H1 (cell line): Measurements from ENCODE around the gene SEMA3B. TPM values are rescaled to one million over a fixed set of nuclear protein-coding genes. Genes with fewer than 3 reads are reported as not detected.

Source experiments
- CTCF ChIA-PET: fragments of 300-600 bp; sonication (Branson Sonifier 250); formaldehyde crosslinking; loops from one replicate; lab custom pipeline; 2021; ENCODE audit not compliant: partially characterized antibody; lab: Charles Lee
- POLR2A ChIA-PET: fragments of 300-600 bp; sonication (Branson Sonifier 250); formaldehyde crosslinking; loops from one replicate; lab custom pipeline; 2021; ENCODE audit warnings: inconsistent platforms; ENCODE audit not compliant: partially characterized antibody; lab: Charles Lee
- DNase-seq, 2 experiments: peaks; one replicate each; pipeline versions ENCODE4 v3.0.0 to v3.0.0-alpha.2; 2010 to 2022; ENCODE audit warnings: low spot score in 2 of 2, low read depth in 1 of 2, mixed read lengths in 1 of 2
- FAIRE-seq: peaks from 2 replicates; lab custom pipeline; 2011; peaks lifted over from hg19 to GRCh38; lab: Jason Lieb, UNC
- H2AFZ ChIP-seq: 2 replicates; pipeline ENCODE4 v1.8.1; 2012; ENCODE audit warnings: low read length, inconsistent platforms
- H2AK5ac ChIP-seq: 2 replicates; pipeline ENCODE4 v1.6.1; 2013; ENCODE audit warnings: low read depth, low read length
- H2BK120ac ChIP-seq: replicated peaks from 2 replicates; pipeline ENCODE3; 2013; ENCODE audit warnings: low read depth, low read length, inconsistent platforms
- H2BK12ac ChIP-seq: 2 replicates; pipeline ENCODE4 v1.6.1; 2013; ENCODE audit warnings: low read depth, low read length
- H2BK15ac ChIP-seq: 2 replicates; pipeline ENCODE4 v1.6.1; 2013; ENCODE audit warnings: low read length
- H2BK20ac ChIP-seq: 2 replicates; pipeline ENCODE4 v1.6.1; 2013; ENCODE audit warnings: low read length
- H2BK5ac ChIP-seq: 2 replicates; pipeline ENCODE4 v1.6.1; 2013; ENCODE audit warnings: low read depth, low read length
- H3K14ac ChIP-seq: 2 replicates; pipeline ENCODE4 v1.6.1; 2013; ENCODE audit warnings: inconsistent platforms; ENCODE audit not compliant: insufficient read length
- H3K18ac ChIP-seq: 2 replicates; pipeline ENCODE4 v1.6.1; 2013; ENCODE audit warnings: low read length; ENCODE audit errors: extremely low read depth
- H3K23ac ChIP-seq: 2 replicates; pipeline ENCODE4 v1.6.1; 2013; ENCODE audit warnings: inconsistent platforms; ENCODE audit not compliant: insufficient read length
- H3K23me2 ChIP-seq: 2 replicates; pipeline ENCODE4 v1.6.1; 2013; ENCODE audit warnings: low read depth, low read length
- H3K27ac ChIP-seq: 2 replicates; pipeline ENCODE4 v1.6.1; 2011; ENCODE audit warnings: low read depth, low read length, inconsistent platforms
- H3K27me3 ChIP-seq, 4 experiments: replicated peaks in 1 of 4; 1 replicate in 1 of 4; 2 replicates in 3 of 4; pipeline versions ENCODE4 v1.6.1 to v1.8.1; 2011 to 2013; ENCODE audit warnings: low read length in 3 of 4, mild to moderate bottlenecking in 3 of 4, inconsistent platforms in 2 of 4, mixed read lengths in 2 of 4, moderate library complexity in 1 of 4; ENCODE audit not compliant: control insufficient read depth in 3 of 4, insufficient read depth in 3 of 4; ENCODE audit errors: extremely low read depth in 1 of 4
- H3K36me3 ChIP-seq, 4 experiments: 2 replicates each; pipeline versions ENCODE4 v1.6.1 to v1.8.1; 2011 to 2013; ENCODE audit warnings: mild to moderate bottlenecking in 4 of 4, low read length in 3 of 4, moderate library complexity in 2 of 4, control low read depth in 1 of 4, inconsistent platforms in 1 of 4; ENCODE audit not compliant: insufficient read depth in 4 of 4, control insufficient read depth in 2 of 4
- H3K4ac ChIP-seq: replicated peaks from 2 replicates; pipeline ENCODE3; 2013; ENCODE audit warnings: low read length, low read depth, mixed read lengths, inconsistent platforms; ENCODE audit not compliant: insufficient read length
- H3K4me1 ChIP-seq, 4 experiments: replicated peaks in 1 of 4; 1 replicate in 1 of 4; 2 replicates in 3 of 4; pipeline versions ENCODE4 v1.6.1 to v1.8.1; 2011 to 2013; ENCODE audit warnings: low read length in 3 of 4, inconsistent platforms in 2 of 4, mixed read lengths in 1 of 4; ENCODE audit not compliant: insufficient read depth in 4 of 4, control insufficient read depth in 3 of 4
- H3K4me2 ChIP-seq, 2 experiments: 2 replicates each; pipeline versions ENCODE4 v1.6.1 to v1.8.1; 2011 to 2013; ENCODE audit warnings: low read depth in 2 of 2, low read length in 2 of 2, control low read depth in 1 of 2, inconsistent platforms in 1 of 2, mild to moderate bottlenecking in 1 of 2; ENCODE audit not compliant: insufficient read depth in 1 of 2
- H3K4me3 ChIP-seq, 4 experiments: fragments of 200-600, 300-600 bp in 1 of 4; sonication (generic), shearing (Covaris generic), sonication (Bioruptor Twin) in 1 of 4; 2 replicates each; pipeline versions ENCODE4 v1.5.1 to v1.8.1; 2011 to 2016; ENCODE audit warnings: low read length in 4 of 4, low read depth in 3 of 4, control low read depth in 2 of 4, inconsistent platforms in 2 of 4, mild to moderate bottlenecking in 2 of 4, mixed read lengths in 1 of 4, moderate library complexity in 1 of 4; ENCODE audit not compliant: insufficient read depth in 2 of 4; ENCODE audit errors: extremely low read depth in 1 of 4
- H3K56ac ChIP-seq: replicated peaks from 2 replicates; pipeline ENCODE3; 2013; ENCODE audit warnings: low read depth, mild to moderate bottlenecking, mixed read lengths, low read length, inconsistent platforms; ENCODE audit not compliant: insufficient read length
- H3K79me1 ChIP-seq: 2 replicates; pipeline ENCODE4 v1.6.1; 2013; ENCODE audit warnings: low read depth, low read length, control low read depth
- H3K79me2 ChIP-seq, 2 experiments: 2 replicates each; pipeline versions ENCODE4 v1.6.1 to v1.8.1; 2012 to 2013; ENCODE audit warnings: low read length in 2 of 2, mild to moderate bottlenecking in 2 of 2, inconsistent platforms in 1 of 2; ENCODE audit not compliant: insufficient read depth in 2 of 2, control insufficient read depth in 1 of 2
- H3K9ac ChIP-seq, 4 experiments: replicated peaks in 1 of 4; 1 replicate in 1 of 4; 2 replicates in 3 of 4; pipeline versions ENCODE4 v1.6.1 to v1.8.1; 2011 to 2013; ENCODE audit warnings: low read depth in 3 of 4, low read length in 3 of 4, control low read depth in 2 of 4, mild to moderate bottlenecking in 2 of 4, moderate library complexity in 2 of 4, inconsistent platforms in 1 of 4; ENCODE audit errors: extremely low read depth in 1 of 4
- H3K9me3 ChIP-seq, 2 experiments: 2 replicates each; pipeline versions ENCODE4 v1.6.1 to v1.8.1; 2012 to 2013; ENCODE audit warnings: mild to moderate bottlenecking in 2 of 2, moderate library complexity in 2 of 2, control low read depth in 1 of 2, inconsistent platforms in 1 of 2, low read depth in 1 of 2, low read length in 1 of 2, mixed read lengths in 1 of 2; ENCODE audit not compliant: insufficient read depth in 2 of 2
- H4K20me1 ChIP-seq, 2 experiments: replicated peaks in 1 of 2; 2 replicates each; pipeline versions ENCODE3 to v1.8.1; 2011 to 2013; ENCODE audit warnings: inconsistent platforms in 2 of 2, low read length in 2 of 2, mild to moderate bottlenecking in 1 of 2; ENCODE audit not compliant: insufficient read depth in 2 of 2, control insufficient read depth in 1 of 2
- H4K5ac ChIP-seq: 2 replicates; pipeline ENCODE4 v1.6.1; 2013; ENCODE audit warnings: low read length, low read depth, mixed read lengths, inconsistent platforms; ENCODE audit not compliant: insufficient read length
- H4K8ac ChIP-seq: 2 replicates; pipeline ENCODE4 v1.8.0; 2013; ENCODE audit warnings: mild to moderate bottlenecking, moderate library complexity, low read length, inconsistent platforms; ENCODE audit not compliant: insufficient read depth; ENCODE audit errors: extremely low read depth
- H4K91ac ChIP-seq: replicated peaks from 2 replicates; pipeline ENCODE3; 2013; ENCODE audit warnings: low read length, mixed read lengths, inconsistent platforms; ENCODE audit not compliant: insufficient read length
- BACH1 ChIP-seq: IDR thresholded peaks from 2 replicates; pipeline ENCODE4 v1.6.1; 2012; ENCODE audit warnings: low read length, improper control_type of control experiment
- CBX5 ChIP-seq: fragments of 300-800, 300-1000 bp; sonication (generic); IDR thresholded peaks from 2 replicates; pipeline ENCODE4 v1.7.1; 2016; ENCODE audit warnings: antibody characterized with exemption, low read length, low read depth
- EGR1 ChIP-seq: IDR thresholded peaks from 2 replicates; pipeline ENCODE4 v1.6.1; 2011; ENCODE audit warnings: low read depth, low read length, borderline replicate concordance
- HDAC6 ChIP-seq: IDR thresholded peaks from one replicate; pipeline ENCODE4 v1.7.1; 2012; ENCODE audit warnings: low read depth, mild to moderate bottlenecking, inconsistent platforms, low read length, moderate library complexity
- KDM5A ChIP-seq: fragments of 200-600 bp; IDR thresholded peaks from 2 replicates; pipeline ENCODE4 v1.7.1; 2012; ENCODE audit warnings: mild to moderate bottlenecking, low read length, inconsistent platforms, mixed read lengths
- RFX5 ChIP-seq: IDR thresholded peaks from 2 replicates; pipeline ENCODE4 v1.6.1; 2011; ENCODE audit warnings: low read depth, low read length, improper control_type of control experiment, borderline replicate concordance
- TBP ChIP-seq: IDR thresholded peaks from 2 replicates; pipeline ENCODE4 v1.6.1; 2011; ENCODE audit warnings: low read depth, low read length, improper control_type of control experiment
- whole genome bisulfite sequencing, 2 experiments: shearing (Covaris generic) in 1 of 2; methylation state at CpG; one replicate each; pipeline versions ENCODE4 v1.1.6 to v1.1.7; 2013 to 2015; ENCODE audit warnings: low lambda C conversion rate in 2 of 2, mixed read lengths in 2 of 2, inconsistent platforms in 1 of 2, low coverage in 1 of 2, missing lambda C conversion rate in 1 of 2; ENCODE audit not compliant: insufficient replicate concordance in 2 of 2, insufficient coverage in 1 of 2, insufficient read length in 1 of 2; ENCODE audit errors: extremely low coverage in 1 of 2, missing lambda C conversion rate in 1 of 2; 5-methylcytosine and 5-hydroxymethylcytosine counted together
- polyA plus RNA-seq, 7 experiments: library from polyadenylated mRNA; depleted of rRNA in 3 of 7; stranded (reverse) in 5 of 7; unstranded in 2 of 7; fragments of >200 nt in 5 of 7; fragments of 200-250 nt in 2 of 7; gene quantifications; 1 replicate in 5 of 7; 2 replicates in 1 of 7; 4 replicates in 1 of 7; pipeline versions ENCODE4 v1.2.1 to v1.2.3, GENCODE V29; 2011 to 2013; ENCODE audit warnings: missing spikeins in 2 of 7, mixed read lengths in 2 of 7
- total RNA-seq: library from RNA; stranded (reverse); fragmentation: NEBNext Ultra II Directional; extraction: Animal tissue kit (Norgen Biotek cat#: 25700); gene quantifications from 2 replicates; pipeline ENCODE4 v1.2.1, GENCODE V29; 2021

The SEMA3B gene
- total and polyA plus RNA-seq, 2 of the 8 experiments (the other 6 are each of a cell fraction or from before 2014, with no cell fraction given) = 3.0 to 4.7 TPM

- Histone ChIP-seq H2BK20ac (peak overlapping the region; percentile 61; the same call in 1 of the 2 replicates), H3K4me3 (no peak overlapping the region), H2BK5ac (peak overlapping the region; percentile 39; the same call in 1 of the 2 replicates), H3K56ac (no peak overlapping the region), H3K4me2 (0 out of 4 replicates have a peak overlapping the region, but pooled peaks of 1 of the 2 experiments have one; percentile 28), H4K5ac (no peak overlapping the region), H2AFZ (no peak overlapping the region), H2BK120ac (no peak overlapping the region), H3K9me3 (no peaks in the 10 kb centered on the region), H4K20me1 (peaks cover 0 to 1% of the 10 kb centered on the region in 2 experiments), H3K18ac (peak overlapping the region; percentile 48), H4K91ac (peak overlapping the region; percentile 68), H2AK5ac (peak overlapping the region; percentile 2), H3K9ac (no peak overlapping the region), H3K4ac (peak overlapping the region; percentile 65), H3K14ac (no peak overlapping the region), H3K23ac (no peak overlapping the region), H3K36me3 (no peaks in the 10 kb centered on the region), H2BK15ac (peak overlapping the region; percentile 99; the same call in 1 of the 2 replicates), H3K23me2 (peaks cover 2% of the 10 kb centered on the region; the same call in 1 of the 2 replicates), H3K4me1 (peaks cover 0 to 45% (median 35%) of the 10 kb centered on the region in 4 experiments; a peak in 6 of 7 replicates), H3K27ac (no peak overlapping the region), H3K79me1 (no peaks in the 10 kb centered on the region), H2BK12ac (peak overlapping the region; percentile 80; the same call in 1 of the 2 replicates), H4K8ac (peak overlapping the region; percentile 57), H3K27me3 (peaks cover 14 to 25% (median 20%) of the 10 kb centered on the region in 4 experiments), H3K79me2 (no peaks in the 10 kb centered on the region)
- POLR2A ChIA-PET = interaction anchor here (4.4 kb wide), 1 partner anchor 10 kb away, joined by 35 read pairs; no protein-coding TSS in a partner anchor
- no peak for FAIRE-seq
- DNase-seq = no peak
- CTCF ChIA-PET = interaction anchor here (0.5 to 53.5 kb wide), 8 partner anchors 12 to 1521 kb away, joined by 3 to 2149 read pairs (median 26); partner anchors contain the start of genes GNAI2, IFRD2 and SLC38A3
- 90% methylated on average over 8 of the region's 8 CpGs; no CpG with 5 or more reads in 1 of the 2 experiments for whole genome bisulfite sequencing, 2 experiments
- TF ChIP-seq HDAC6 (no peak), RFX5 (no peak), EGR1 (no peak), TBP (no peak), KDM5A (no peak), BACH1 (no peak), CBX5 (no peak)
Observed at GRCh38 chr3:50269977-50270413, 1.0 kb downstream of the SEMA3B start.
